Spleen (tissue), 11 donors: ENCODE data around the gene GRIA1. TPM values are rescaled to one million over a fixed set of nuclear protein-coding genes. Genes with fewer than 3 reads are reported as not detected.

ENCODE experiments used
- DNase-seq: peaks from one replicate; pipeline ENCODE4 v3.0.0-alpha.2; 2020
- H3K27ac ChIP-seq, 8 donors: fragments of 200-600 bp; sonication (generic) in 7 of 8; 1 replicate in 4 of 8; 2 replicates in 4 of 8; pipeline versions ENCODE4 v1.5.0 to v1.8.0; 2016 to 2021; ENCODE audit warnings: inconsistent platforms in 4 of 8, mild to moderate bottlenecking in 4 of 8, moderate library complexity in 1 of 8
- H3K27me3 ChIP-seq, 7 donors: fragments of 200-600 bp; sonication (generic) in 6 of 7; replicated peaks in 1 of 7; 1 replicate in 4 of 7; 2 replicates in 3 of 7; pipeline versions ENCODE4 v1.5.0 to v1.8.0; 2016 to 2021; ENCODE audit warnings: inconsistent platforms in 3 of 7, mild to moderate bottlenecking in 1 of 7
- H3K36me3 ChIP-seq, 6 donors: fragments of 200-600 bp; sonication (generic) in 5 of 6; 1 replicate in 4 of 6; 2 replicates in 2 of 6; pipeline versions ENCODE4 v1.5.0 to v1.8.0; 2016 to 2021; ENCODE audit warnings: inconsistent platforms in 2 of 6
- H3K4me1 ChIP-seq, 6 donors: fragments of 200-600 bp; sonication (generic) in 5 of 6; 1 replicate in 3 of 6; 2 replicates in 3 of 6; pipeline versions ENCODE4 v1.5.0 to v1.8.0; 2016 to 2021; ENCODE audit warnings: inconsistent platforms in 3 of 6
- H3K4me3 ChIP-seq, 8 donors: fragments of 200-600 bp; sonication (generic) in 7 of 8; 1 replicate in 4 of 8; 2 replicates in 4 of 8; pipeline versions ENCODE4 v1.5.0 to v1.8.0; 2016 to 2021; ENCODE audit warnings: inconsistent platforms in 4 of 8, mild to moderate bottlenecking in 4 of 8, moderate library complexity in 2 of 8
- H3K9me3 ChIP-seq, 8 donors: fragments of 200-600 bp; sonication (generic) in 7 of 8; 1 replicate in 4 of 8; 2 replicates in 4 of 8; pipeline versions ENCODE4 v1.5.0 to v1.8.0; 2016 to 2021; ENCODE audit warnings: inconsistent platforms in 4 of 8
- POLR2A ChIP-seq, 3 donors: fragments of 450-650 bp; IDR thresholded peaks; one replicate each; pipeline ENCODE4 v1.5.1; 2017; ENCODE audit warnings: antibody characterized with exemption in 3 of 3, mild to moderate bottlenecking in 1 of 3
- POLR2AphosphoS5 ChIP-seq, 3 donors: sonication (generic); formaldehyde crosslinking; IDR thresholded peaks; one replicate each; pipeline ENCODE4 v1.5.1; 2017; ENCODE audit warnings: antibody characterized with exemption in 3 of 3
- WGBS, 5 donors: extraction: QIAGEN DNeasy Blood & Tissue Kit in 3 of 5; methylation state at CpG; one replicate each; pipeline versions ENCODE4 v1.1.5 to v1.1.7; 2013 to 2018; 5-methylcytosine and 5-hydroxymethylcytosine counted together
- intact Hi-C: fragments of 100-400 bp; cut with DNase I; formaldehyde crosslinking; loops from one replicate; pipeline ENCODE4 v1.15.0; 2023; ENCODE audit warnings: low total_unique reads
- polyA plus RNA-seq, 3 donors: library from polyadenylated mRNA; stranded (reverse); fragments of 200-250 nt; gene quantifications; one replicate each; pipeline ENCODE4 v1.2.1, GENCODE V29; 2013
- total RNA-seq, 7 donors: library from RNA; depleted of rRNA in 3 of 7; stranded (reverse); fragments of >200 nt in 3 of 7; fragmentation: NEBNext Ultra II Directional in 4 of 7; extraction: Animal tissue kit (Norgen Biotek cat#: 25700) in 4 of 7; gene quantifications; one replicate each; pipeline versions ENCODE4 v1.1.0 to v1.2.1, GENCODE V29; 2016 to 2021
- TF ChIP-seq, protein P1 (sequence below), 11 experiments: fragments of 200-600 bp in 7 of 11; fragments of 450-650 bp in 4 of 11; sonication (generic) in 4 of 11; IDR thresholded peaks in 8 of 11; conservative IDR thresholded peaks in 3 of 11; 1 replicate in 7 of 11; 2 replicates in 4 of 11; pipeline versions ENCODE4 v1.4.0 to v1.8.0; 2016 to 2021; ENCODE audit warnings: antibody characterized with exemption in 11 of 11, inconsistent platforms in 4 of 11, mild to moderate bottlenecking in 1 of 11
- donor health status: healthy with polysubstance abuse.
- donor health status: DM: no; HTN: no; CAD: no; lungs with moderate emphysema.
- donor health status: DM: no; HTN: no; CAD: no.
- donor health status: Bipolar disorder and iron deficiency.
- donor health status: healthy.
- donor health status: DM: no; HTN: no; CAD: no.
- donor health status: DM: yes; HTN: yes; CAD: no.

GRIA1 gene
- total and polyA plus RNA-seq, 10 donors: 0.02 to 0.19 (median 0.09) TPM; not detected in 6

DNA sequence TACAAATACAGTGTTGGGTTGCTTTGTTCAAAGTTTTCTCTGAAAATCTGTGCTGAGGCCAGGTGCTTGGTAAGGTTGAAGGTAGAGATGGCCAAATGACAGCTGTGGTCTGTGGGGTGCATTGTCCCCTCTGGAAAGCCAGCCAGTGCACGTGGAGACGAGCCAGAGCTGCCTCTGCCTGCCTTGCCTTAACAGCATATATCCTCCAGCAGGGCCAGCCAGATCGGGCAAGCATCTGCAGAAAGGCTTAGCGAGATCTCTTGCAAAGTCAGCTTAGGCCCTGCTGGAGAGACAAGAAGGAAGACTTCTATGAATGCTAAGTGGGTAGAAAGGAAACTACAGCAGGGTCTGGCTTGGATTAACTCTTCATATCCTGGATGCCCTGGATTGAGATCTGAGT lies 49.5 kb downstream of the GRIA1 start:
- 60 to 76% (median 66%) methylated on average over 4 of the region's 4 CpGs for WGBS, 5 donors
- no peak overlapping the region for H3K27ac ChIP-seq
- H3K36me3 ChIP-seq: no peaks in the 10 kb centered on the region
- TF ChIP-seq, protein P1, sequence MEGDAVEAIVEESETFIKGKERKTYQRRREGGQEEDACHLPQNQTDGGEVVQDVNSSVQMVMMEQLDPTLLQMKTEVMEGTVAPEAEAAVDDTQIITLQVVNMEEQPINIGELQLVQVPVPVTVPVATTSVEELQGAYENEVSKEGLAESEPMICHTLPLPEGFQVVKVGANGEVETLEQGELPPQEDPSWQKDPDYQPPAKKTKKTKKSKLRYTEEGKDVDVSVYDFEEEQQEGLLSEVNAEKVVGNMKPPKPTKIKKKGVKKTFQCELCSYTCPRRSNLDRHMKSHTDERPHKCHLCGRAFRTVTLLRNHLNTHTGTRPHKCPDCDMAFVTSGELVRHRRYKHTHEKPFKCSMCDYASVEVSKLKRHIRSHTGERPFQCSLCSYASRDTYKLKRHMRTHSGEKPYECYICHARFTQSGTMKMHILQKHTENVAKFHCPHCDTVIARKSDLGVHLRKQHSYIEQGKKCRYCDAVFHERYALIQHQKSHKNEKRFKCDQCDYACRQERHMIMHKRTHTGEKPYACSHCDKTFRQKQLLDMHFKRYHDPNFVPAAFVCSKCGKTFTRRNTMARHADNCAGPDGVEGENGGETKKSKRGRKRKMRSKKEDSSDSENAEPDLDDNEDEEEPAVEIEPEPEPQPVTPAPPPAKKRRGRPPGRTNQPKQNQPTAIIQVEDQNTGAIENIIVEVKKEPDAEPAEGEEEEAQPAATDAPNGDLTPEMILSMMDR (IDR thresholded peaks at IDR 0.05 in 8 of 11, conservative IDR thresholded peaks at IDR 0.05 in 3 of 11): no peak
- TF ChIP-seq POLR2AphosphoS5 (IDR thresholded peaks at IDR 0.05) (no peak), POLR2A (IDR thresholded peaks at IDR 0.05) (no peak)
- no peak for DNase-seq
- H3K27me3 ChIP-seq: no peaks in the 10 kb centered on the region
- no peak overlapping the region for H3K4me3 ChIP-seq
- no peaks in the 10 kb centered on the region for H3K9me3 ChIP-seq
- intact Hi-C loops: no loop called here
- H3K4me1 ChIP-seq: no peaks in the 10 kb centered on the region

GRCh38 chr5:153542536-153542935 lies 52.1 kb downstream of the GRIA1 start:
- DNase-seq: no peak
- no peak for TF ChIP-seq POLR2AphosphoS5 (IDR thresholded peaks at IDR 0.05)
- TF ChIP-seq, protein P1 (IDR thresholded peaks at IDR 0.05 in 8 of 11, conservative IDR thresholded peaks at IDR 0.05 in 3 of 11): no peak
- no peak for TF ChIP-seq POLR2A (IDR thresholded peaks at IDR 0.05)
- Histone ChIP-seq H3K4me1 (no peaks in the 10 kb centered on the region), H3K36me3 (no peaks in the 10 kb centered on the region), H3K9me3 (no peaks in the 10 kb centered on the region), H3K4me3 (no peak overlapping the region), H3K27me3 (no peaks in the 10 kb centered on the region), H3K27ac (no peak overlapping the region)
- intact Hi-C loops: no loop called here
- 83 to 95% (median 86%) methylated on average over 1 of the region's 1 CpG for WGBS, 5 donors

DNA sequence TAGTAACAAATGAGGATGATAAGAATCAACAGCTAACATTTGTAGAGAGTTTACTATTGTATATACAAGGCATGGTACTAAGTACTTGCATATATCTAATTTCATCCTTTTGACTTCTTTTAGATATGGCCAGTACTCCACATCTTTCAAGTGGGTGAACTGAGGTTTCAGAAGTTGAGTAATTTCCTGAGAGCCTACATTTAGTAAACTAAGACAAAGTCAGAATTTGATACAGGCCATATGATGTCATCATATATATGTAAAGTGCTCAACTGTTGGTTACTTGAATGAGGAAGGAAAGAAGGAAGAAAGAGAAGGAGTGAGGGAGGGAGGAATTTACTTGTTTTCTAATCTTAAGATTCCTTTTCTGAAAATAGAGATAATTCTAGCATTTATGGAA lies 52.8 kb downstream of the GRIA1 start:
- Histone ChIP-seq H3K9me3 (no peaks in the 10 kb centered on the region), H3K4me1 (no peaks in the 10 kb centered on the region), H3K27me3 (no peaks in the 10 kb centered on the region), H3K4me3 (no peak overlapping the region), H3K36me3 (no peaks in the 10 kb centered on the region), H3K27ac (no peak overlapping the region)
- intact Hi-C loops: no loop called here
- DNase-seq: no peak
- TF ChIP-seq POLR2AphosphoS5 (IDR thresholded peaks at IDR 0.05): no peak

DNA sequence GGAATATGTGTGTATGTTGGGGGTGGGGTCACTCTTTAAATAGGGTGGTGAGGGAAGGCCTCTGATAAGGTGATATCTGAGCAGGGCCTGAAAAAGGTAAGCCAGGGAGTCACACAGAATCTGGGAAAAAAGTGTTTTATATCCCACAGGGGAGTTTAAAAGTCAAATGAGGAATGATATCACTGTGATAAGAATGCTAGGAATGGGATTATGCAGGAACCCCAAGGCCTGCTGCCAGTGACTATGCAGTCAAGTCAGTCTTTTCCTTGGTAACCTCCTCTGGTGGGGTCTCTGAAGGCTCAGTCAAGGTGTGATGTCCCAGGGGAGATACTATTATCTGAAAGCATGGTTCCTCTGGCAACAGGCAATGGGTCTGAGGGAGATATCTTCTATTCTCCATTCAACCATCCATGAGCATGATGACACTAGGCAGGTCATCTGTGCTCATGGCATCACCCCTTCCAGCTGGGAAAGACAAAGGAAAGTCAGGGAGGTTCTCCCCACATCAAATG lies 53.5 kb downstream of the GRIA1 start:
- intact Hi-C loops: no loop called here
- TF ChIP-seq POLR2AphosphoS5 (IDR thresholded peaks at IDR 0.05) (no peak), POLR2A (IDR thresholded peaks at IDR 0.05) (no peak)
- TF ChIP-seq, protein P1 (IDR thresholded peaks at IDR 0.05 in 8 of 11, conservative IDR thresholded peaks at IDR 0.05 in 3 of 11): no peak
- no peaks in the 10 kb centered on the region for H3K27me3 ChIP-seq
- no peaks in the 10 kb centered on the region for H3K9me3 ChIP-seq
- no peak for DNase-seq
- H3K4me1 ChIP-seq: no peaks in the 10 kb centered on the region
- H3K27ac ChIP-seq: no peak overlapping the region
- H3K36me3 ChIP-seq: no peaks in the 10 kb centered on the region
- H3K4me3 ChIP-seq: no peak overlapping the region

GRCh38 chr5:153544706-153545105 lies 54.2 kb downstream of the GRIA1 start:
- no peak for DNase-seq
- no peaks in the 10 kb centered on the region for H3K4me1 ChIP-seq
- no peak for TF ChIP-seq POLR2A (IDR thresholded peaks at IDR 0.05)
- no peak for TF ChIP-seq POLR2AphosphoS5 (IDR thresholded peaks at IDR 0.05)
- TF ChIP-seq, protein P1 (IDR thresholded peaks at IDR 0.05 in 8 of 11, conservative IDR thresholded peaks at IDR 0.05 in 3 of 11): no peak
- WGBS, 5 donors: 49 to 73% (median 56%) methylated on average over 4 of the region's 4 CpGs
- no peak overlapping the region for H3K27ac ChIP-seq
- H3K9me3 ChIP-seq: no peaks in the 10 kb centered on the region
- H3K4me3 ChIP-seq: no peak overlapping the region
- H3K27me3 ChIP-seq: no peaks in the 10 kb centered on the region
- intact Hi-C loops: no loop called here
- H3K36me3 ChIP-seq: no peaks in the 10 kb centered on the region
